ENCODE results near the gene TK2.

- no peak for TF ChIP-seq CTCF (IDR thresholded peaks at IDR 0.05)
- no peak for TF ChIP-seq POLR2A (IDR thresholded peaks at IDR 0.05)
Measured at GRCh38 chr16:66481081-66481942, 68.6 kb downstream of the TK2 start.

Measured in heart left ventricle (tissue), 13 donors.